HUDEP-2 (cell line): ENCODE results near the gene ZC3H12C.
"Not testable (repeated sequence)": the region's sequence is repeated elsewhere in the genome, so short reads cannot be mapped to it uniquely, and the experiment has no call there.

ENCODE experiments used
- DNase-seq, 76 experiments: peaks; one replicate each; lab custom pipeline; 2025; ENCODE audit not compliant: unreplicated experiment in 76 of 76; lab: John Stamatoyannopoulos, UW

The ZC3H12C gene

DNA sequence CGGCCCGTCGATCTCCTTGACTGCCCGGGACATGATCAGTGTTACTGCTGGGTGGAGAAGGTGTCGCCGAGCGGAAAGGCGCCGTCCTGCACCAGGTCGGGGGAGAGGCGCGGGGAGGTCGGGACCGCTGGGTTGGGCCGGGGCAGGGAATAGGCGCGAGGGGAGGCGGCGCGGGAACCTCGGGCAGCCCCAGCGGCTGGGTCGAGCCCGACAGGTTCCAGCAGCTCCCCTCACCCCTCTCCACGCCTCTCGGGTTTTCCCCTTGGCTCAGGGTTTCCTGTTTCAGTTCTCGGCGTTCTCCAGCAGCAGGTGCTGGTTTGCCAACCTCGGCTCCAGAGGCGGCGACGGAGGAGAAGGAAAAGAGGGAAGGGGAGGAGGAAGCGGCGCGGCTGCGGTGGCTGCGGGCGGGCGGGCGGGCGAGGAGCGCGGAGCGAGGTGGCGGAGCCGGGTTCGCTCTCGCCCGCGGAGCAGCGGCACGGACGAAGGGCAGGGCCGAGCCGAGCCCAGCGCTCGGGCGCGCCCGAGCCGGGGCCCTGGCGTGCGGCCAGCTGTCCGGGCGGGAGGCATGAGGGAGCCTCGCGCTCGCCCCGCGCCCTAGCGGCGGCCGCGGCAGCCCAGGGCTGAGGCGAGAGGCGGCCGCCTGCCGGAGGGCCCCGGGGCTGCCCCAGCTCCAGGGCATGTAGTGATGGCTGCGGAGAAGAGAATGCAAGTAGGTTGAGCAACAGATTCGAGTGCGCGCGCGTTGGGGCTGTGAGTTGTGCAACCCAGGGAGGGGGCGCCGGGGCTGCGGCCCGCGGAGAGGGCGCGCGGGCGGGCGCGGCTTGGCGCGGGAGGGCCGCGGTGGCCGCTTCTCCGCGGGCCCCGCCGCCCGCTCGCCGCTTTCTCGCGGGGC, at the start of gene ZC3H12C:
TSS of gene ZC3H12C (plus strand) at position 878 of the 892 bp plus-strand sequence. CDS start 20 bp downstream, outside the sequence.
- peak in 61 of 76 experiments; percentile 2 to 72 (median 38) for DNase-seq

GRCh38 chr11:110044226-110044968, 48.8 kb upstream of the ZC3H12C start:
- no peak for DNase-seq

- DNase-seq: no peak
Measured at GRCh38 chr11:110046775-110047380, 46.3 kb upstream of the ZC3H12C start.

DNA sequence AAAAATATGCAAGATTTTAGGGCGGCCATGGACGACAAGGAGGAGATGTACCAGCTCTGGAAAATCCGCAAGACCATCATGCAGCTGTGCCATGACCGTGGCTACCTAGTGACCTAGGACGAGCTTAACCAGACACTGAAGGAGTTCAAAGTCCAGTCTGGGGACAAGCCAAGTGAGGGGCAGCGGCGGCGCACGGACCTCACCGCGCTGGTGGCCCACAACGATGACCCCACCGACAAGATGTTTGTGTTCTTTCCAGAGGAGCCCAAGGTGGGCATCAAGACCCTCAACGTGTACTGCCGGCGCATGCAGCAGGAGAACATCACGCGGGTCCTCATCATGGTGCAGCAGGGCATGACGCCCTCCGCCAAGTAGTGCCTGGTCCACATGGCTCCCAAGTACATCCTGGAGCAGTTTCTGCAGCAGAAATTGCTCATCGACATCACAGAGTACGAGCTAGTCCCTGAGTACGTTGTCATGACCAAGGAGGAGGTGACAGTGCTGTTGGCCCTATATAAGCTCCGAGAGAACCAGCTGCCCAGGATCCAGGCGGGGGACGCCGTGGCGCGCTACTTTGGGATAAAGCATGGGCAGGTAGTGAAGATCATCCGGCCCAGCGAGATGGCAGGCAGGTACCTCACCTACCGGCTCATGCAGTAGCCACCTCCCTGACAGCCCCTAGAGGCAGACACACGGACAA, 43.5 kb upstream of the ZC3H12C start:
- DNase-seq: no peak

DNA sequence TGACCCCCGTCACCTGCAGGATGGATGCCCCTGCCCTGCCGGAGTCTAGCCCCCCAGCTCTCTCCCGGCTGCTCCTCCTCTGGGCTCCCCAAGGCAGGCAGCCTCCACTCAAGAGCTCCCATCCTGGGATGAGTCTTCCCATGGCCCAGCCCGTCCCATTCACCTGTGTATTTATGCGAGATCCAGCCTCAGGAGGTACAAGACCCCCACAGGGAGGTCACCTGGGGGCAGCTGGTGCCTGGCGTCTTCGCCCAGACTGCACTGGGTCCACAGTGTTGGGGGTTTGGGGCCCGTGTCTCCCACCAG, 43.0 kb upstream of the ZC3H12C start:
- no peak for DNase-seq

DNA sequence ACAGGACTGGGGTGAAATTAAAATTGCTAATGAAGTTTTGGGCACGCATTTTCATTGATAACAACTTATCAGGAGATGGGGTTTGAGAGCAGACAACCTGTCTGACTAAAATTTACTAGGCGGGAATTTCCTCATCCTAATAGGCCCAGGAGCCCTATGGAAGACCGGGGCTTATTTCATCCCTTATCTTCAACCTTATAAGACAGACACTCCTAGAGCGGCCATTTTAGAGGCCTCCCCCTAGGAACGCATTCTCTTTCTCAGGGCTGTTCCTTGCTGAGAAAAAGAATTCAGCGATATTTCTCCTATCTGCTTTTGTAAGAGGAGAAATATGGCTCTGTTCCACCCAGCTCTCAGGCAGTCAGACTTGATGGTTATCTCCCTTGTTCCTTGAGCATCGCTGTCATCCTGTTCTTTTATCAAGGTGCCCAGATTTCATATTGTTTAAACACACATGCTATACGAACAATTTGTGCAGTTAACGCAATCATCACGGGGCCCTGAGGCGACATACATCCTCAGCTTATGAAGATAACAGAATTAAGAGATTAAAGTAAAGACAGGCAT, 39.3 kb upstream of the ZC3H12C start:
- DNase-seq: no peak

DNA sequence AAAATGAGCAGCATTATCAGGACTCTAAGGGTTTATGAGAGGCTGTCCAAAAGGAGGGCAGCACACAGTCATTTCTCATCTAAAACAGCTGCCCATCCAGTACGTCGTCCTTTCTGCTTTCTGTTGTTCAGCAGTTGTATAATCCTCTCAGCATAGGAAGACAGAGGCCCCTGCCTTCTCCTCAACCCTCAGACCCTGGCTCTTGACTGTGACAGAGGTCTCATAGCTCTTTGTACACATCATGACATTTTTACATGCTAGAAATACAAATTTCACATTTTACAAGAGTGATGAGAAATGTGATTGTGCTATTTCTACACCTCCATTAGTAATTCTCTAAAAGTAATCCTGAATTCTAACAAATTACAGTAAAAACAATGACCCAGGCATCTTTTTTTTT, 36.2 kb upstream of the ZC3H12C start:
- DNase-seq: no peak

- no peak for DNase-seq
Measured at GRCh38 chr11:110059706-110060463, 33.3 kb upstream of the ZC3H12C start.

- no peak for DNase-seq
Measured at GRCh38 chr11:110061296-110061695, 31.9 kb upstream of the ZC3H12C start.

GRCh38 chr11:110062247-110062646, 30.9 kb upstream of the ZC3H12C start:
- DNase-seq: no peak

DNA sequence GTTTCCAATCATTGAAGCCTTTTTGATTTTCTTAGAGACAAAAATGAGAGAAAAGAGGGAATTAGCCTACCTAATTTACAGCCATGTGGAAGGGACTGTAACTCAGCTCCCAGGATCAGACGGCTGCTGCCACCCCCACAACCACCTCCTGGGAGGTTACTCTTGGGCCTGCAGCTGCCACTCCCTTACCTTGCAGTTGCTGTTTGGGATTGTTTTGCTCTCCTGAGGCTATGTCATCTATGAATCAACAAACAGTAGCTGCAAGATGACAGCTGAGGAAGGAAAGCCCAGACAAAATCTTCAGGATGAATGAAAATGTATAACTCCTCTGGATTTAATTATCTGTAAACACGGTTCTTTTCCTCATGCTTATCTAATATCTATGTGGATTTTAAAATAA, 28.0 kb upstream of the ZC3H12C start:
- DNase-seq: no peak

- not testable (repeated sequence) for DNase-seq
Measured at GRCh38 chr11:110068001-110068400, 25.2 kb upstream of the ZC3H12C start.

DNA sequence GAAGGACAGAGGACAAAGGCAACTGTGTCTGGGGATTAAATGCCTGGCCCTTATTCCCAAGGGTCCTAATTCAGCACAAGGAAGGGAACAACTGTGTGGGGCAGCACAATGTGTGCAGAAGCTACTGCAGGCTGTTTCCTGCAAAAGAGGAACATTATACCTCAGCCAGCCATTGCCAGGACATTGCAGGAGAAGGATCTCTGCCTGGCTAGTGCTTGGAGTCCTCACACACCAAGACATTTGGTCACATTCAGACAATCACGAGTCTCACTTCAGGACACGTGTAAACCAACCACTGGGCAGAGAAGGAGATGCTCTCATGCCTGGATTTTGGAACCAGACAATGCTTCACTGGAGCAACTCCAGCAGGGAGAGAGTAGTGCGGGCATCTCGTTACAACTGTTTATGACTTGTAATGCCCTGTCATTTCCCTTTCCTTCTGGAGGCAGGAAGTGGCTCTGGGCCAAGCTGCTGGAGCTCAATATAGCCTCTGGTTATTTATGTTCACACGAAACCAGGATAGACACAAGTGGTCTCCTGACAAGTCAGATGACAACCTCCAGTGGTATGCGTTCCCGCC, 23.9 kb upstream of the ZC3H12C start:
- DNase-seq: no peak

- DNase-seq: no peak
Measured at GRCh38 chr11:110070176-110070575, 23.0 kb upstream of the ZC3H12C start.

DNA sequence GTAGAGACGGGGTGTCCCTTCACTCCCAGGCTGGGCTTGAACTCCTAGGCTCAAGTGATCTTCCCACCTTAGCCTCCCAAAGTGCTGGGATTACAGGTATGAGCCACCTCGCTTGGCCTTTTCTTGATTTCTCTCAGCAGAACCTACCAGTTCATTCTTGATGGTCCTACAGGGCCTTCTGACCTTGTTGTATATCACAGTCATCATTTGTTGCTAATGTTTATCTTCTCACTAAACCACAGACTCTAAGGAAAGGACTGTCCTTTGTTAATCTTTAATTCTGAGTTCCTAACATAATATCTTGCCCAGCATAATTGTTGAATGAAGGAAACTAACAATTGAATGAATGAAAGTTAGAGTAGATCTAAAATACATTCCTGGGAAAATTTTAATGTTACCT, 22.0 kb upstream of the ZC3H12C start:
- DNase-seq: no peak

GRCh38 chr11:110072930-110073329, 20.3 kb upstream of the ZC3H12C start:
- DNase-seq: no peak

DNA sequence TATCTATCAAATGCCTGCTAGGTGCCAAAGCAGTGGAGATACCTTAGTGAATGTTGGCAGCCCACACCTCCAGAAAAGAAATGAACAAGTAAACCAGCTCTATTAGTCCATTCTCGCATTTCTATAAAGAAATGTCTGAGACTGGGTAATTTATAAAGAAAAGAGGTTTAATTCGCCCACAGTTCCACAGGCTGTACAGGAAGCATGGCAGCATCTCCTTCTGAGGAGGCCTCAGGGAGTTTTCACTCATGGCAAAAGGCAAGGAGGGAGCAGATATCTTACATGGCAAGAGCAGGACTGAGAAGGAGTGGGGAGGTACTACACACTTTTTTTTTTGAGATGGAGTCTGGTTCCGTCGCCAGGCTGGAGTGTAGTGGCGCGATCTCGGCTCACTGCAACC, 18.7 kb upstream of the ZC3H12C start:
- DNase-seq: no peak

DNA sequence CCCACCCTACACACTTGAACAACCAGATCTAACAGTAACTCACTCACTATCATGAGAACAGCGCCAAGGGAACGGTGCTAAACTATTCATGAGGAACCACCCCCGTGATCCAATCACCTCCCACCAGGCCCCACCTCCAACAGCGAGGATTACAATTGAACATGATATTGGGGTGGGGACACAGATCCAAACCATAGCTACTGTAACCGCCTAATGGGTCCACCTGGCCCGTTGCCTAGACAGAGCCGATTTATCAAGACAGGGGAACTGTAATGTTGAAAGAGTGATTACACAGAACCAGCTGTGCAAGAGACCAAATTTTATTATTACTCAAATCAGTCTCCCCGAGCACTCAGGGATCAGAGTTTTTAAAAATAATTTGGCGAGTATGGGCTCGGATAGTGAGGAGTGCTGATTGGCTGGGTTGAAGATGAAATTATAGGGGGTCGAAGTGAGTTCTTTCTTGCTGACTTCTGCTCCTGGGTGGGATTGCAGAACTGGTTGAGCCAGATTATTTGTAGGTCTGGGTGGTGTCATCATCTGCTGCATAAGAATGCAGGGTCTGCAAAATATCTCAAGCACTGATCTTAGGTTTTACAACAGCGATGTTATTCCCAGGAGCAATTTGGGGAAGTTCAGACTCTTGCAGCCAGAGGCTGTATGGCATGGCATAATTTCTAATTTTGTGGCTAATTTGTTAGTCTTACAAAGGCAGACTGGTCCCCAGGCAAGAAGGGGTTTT, 17.9 kb upstream of the ZC3H12C start:
- no peak for DNase-seq

- DNase-seq: no peak
Measured at GRCh38 chr11:110075847-110076208, 17.4 kb upstream of the ZC3H12C start.
